Mucosa of descending colon (tissue), 3 donors: ENCODE measurements around the gene ARL15. TPM values are rescaled to one million over a fixed set of nuclear protein-coding genes. Genes with fewer than 3 reads are reported as not detected.

Source experiments
- ATAC-seq: fragments of 200-7000 bp; cut with Tn5 transposase; one replicate; pipeline ENCODE4 v1.9.1; 2020; ENCODE audit warnings: mild to moderate bottlenecking, moderate library complexity
- DNase-seq, 3 donors: peaks; one replicate each; pipeline ENCODE4 v3.0.0-alpha.2; 2020
- H3K36me3 ChIP-seq: fragments of 200-600 bp; one replicate; pipeline ENCODE4 v1.8.0; 2021; ENCODE audit warnings: low read depth, mild to moderate bottlenecking
- H3K4me1 ChIP-seq: fragments of 200-600 bp; one replicate; pipeline ENCODE4 v1.8.0; 2021; ENCODE audit warnings: low read depth, mild to moderate bottlenecking
- H3K4me3 ChIP-seq: fragments of 200-600 bp; one replicate; pipeline ENCODE4 v1.8.0; 2021; ENCODE audit warnings: mild to moderate bottlenecking
- H3K9me3 ChIP-seq: fragments of 200-600 bp; one replicate; pipeline ENCODE4 v1.8.0; 2021; ENCODE audit warnings: mild to moderate bottlenecking
- intact Hi-C, 2 donors: fragments of 100-400 bp; cut with DNase I in 1 of 2; cut with micrococcal nuclease in 1 of 2; formaldehyde crosslinking; loops; one replicate each; pipeline versions ENCODE4 v1.11.0 to v1.11.1; 2022; cut with DNase I, micrococcal nuclease
- total RNA-seq, 3 donors: library from RNA; stranded (reverse); fragmentation: NEBNext Ultra II Directional in 2 of 3; extraction: Animal tissue kit (Norgen Biotek cat#: 25700) in 2 of 3; gene quantifications; one replicate each; pipeline versions ENCODE4 v1.2.1 to v1.2.4, GENCODE V29; 2021 to 2023
- TF ChIP-seq, protein P1 (sequence below): fragments of 200-600 bp; IDR thresholded peaks from one replicate; pipeline ENCODE4 v1.8.0; 2022; ENCODE audit warnings: antibody characterized with exemption, mild to moderate bottlenecking
- donor health status: DM: no; HTN: no; CAD: no; lungs with moderate emphysema.
- donor health status: DM: no; HTN: no; CAD: no.
- donor health status: DM: no; HTN: yes; CAD: no.

The ARL15 gene
- total RNA-seq, 3 donors from 2014 or later: 21.2 to 34.8 (median 30.1) TPM

DNA sequence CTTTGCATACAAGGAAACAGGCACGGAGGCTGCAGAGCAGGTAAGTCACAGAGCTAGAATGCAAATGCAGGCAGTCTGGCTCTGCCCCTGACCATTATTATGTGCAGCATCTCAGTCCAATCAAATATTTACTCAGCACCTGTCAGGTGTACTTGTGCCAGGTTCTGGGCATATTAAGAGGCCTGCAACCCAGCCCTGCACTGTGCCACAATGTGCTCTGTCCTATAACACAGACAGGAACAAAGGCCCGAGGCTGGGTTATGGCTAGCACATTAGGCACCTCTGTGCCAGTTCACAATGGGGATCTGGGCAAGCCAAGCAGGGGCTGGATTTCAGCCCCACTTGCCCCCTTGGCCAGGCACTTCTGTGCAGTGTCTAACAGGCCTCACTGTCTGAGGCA, 14.0 kb downstream of the ARL15 start:
- Histone ChIP-seq H3K9me3 (no peaks in the 10 kb centered on the region), H3K4me1 (peaks cover 23% of the 10 kb centered on the region), H3K4me3 (no peak overlapping the region), H3K36me3 (no peaks in the 10 kb centered on the region)
- peak; percentile 57 to 67 (median 62) for DNase-seq
- ATAC-seq: peak; percentile 95
- intact Hi-C loops: no loop called here
- TF ChIP-seq, protein P1, sequence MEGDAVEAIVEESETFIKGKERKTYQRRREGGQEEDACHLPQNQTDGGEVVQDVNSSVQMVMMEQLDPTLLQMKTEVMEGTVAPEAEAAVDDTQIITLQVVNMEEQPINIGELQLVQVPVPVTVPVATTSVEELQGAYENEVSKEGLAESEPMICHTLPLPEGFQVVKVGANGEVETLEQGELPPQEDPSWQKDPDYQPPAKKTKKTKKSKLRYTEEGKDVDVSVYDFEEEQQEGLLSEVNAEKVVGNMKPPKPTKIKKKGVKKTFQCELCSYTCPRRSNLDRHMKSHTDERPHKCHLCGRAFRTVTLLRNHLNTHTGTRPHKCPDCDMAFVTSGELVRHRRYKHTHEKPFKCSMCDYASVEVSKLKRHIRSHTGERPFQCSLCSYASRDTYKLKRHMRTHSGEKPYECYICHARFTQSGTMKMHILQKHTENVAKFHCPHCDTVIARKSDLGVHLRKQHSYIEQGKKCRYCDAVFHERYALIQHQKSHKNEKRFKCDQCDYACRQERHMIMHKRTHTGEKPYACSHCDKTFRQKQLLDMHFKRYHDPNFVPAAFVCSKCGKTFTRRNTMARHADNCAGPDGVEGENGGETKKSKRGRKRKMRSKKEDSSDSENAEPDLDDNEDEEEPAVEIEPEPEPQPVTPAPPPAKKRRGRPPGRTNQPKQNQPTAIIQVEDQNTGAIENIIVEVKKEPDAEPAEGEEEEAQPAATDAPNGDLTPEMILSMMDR: no peak

- H3K4me1 ChIP-seq: peaks cover 23% of the 10 kb centered on the region
- H3K9me3 ChIP-seq: no peaks in the 10 kb centered on the region
- no peak overlapping the region for H3K4me3 ChIP-seq
- DNase-seq (peak in 1 of 3 donors; percentile 25), ATAC-seq (peak; percentile 60)
- TF ChIP-seq, protein P1: no peak
- intact Hi-C loops: no loop called here
- H3K36me3 ChIP-seq: no peaks in the 10 kb centered on the region
These were observed 14.6 kb downstream of the ARL15 start for GRCh38 chr5:54295651-54296276.

DNA sequence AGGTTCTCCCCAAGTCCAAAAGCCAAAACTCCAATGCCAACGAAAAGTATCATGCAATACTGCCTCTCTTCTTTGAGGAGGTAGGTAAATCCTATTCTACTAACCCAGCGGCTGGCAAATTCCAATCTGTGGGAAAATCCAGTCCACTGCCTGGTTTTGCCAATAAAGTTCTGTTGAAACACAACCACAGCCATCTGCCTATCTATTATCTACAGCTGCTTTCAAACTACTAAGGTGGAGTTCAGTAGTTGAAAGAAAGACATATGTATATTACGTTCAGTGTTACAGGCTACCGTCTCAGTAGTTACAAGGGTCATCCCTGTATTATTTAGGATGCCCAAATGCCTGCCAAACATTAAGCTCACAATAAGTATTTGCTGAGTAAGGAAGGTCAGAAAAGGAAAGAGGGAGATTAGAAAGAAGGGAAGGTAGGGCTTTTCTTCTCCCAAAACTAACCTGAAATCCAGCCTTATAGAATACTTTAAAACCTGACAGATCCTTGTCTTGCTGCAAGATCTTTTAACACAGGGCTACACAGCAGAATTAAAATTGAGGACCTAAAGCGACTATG, 16.2 kb downstream of the ARL15 start:
- ATAC-seq: peak; percentile 3
- H3K9me3 ChIP-seq: no peaks in the 10 kb centered on the region
- H3K36me3 ChIP-seq: no peaks in the 10 kb centered on the region
- peaks cover 28% of the 10 kb centered on the region for H3K4me1 ChIP-seq
- intact Hi-C loops: no loop called here
- H3K4me3 ChIP-seq: no peak overlapping the region
- TF ChIP-seq, protein P1: no peak
- no peak for DNase-seq

DNA sequence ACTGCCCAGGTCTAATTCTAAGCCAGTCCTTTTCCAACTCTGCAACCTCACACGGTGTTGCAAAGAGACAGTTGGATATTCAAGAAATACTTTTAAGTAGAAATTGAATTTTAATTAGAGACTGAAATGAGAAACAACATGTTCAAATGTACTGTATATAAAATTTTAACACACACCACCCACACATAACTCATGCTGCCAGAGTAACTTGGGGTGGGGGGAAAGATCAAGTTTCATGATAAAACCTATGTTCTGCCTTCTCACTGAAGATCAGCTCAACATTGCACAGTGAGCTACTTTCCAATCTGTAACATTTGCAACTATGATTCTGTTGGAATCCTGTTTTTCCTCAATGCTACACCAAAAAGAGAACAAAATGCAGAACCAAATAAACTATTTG, 17.5 kb downstream of the ARL15 start:
- TF ChIP-seq, protein P1: no peak
- H3K9me3 ChIP-seq: no peaks in the 10 kb centered on the region
- ATAC-seq: no peak
- peaks cover 38% of the 10 kb centered on the region for H3K4me1 ChIP-seq
- intact Hi-C loops: no loop called here
- no peaks in the 10 kb centered on the region for H3K36me3 ChIP-seq
- DNase-seq: no peak
- no peak overlapping the region for H3K4me3 ChIP-seq

- H3K9me3 ChIP-seq: no peaks in the 10 kb centered on the region
- H3K4me1 ChIP-seq: peaks cover 30% of the 10 kb centered on the region
- ATAC-seq (no peak), DNase-seq (no peak)
- H3K36me3 ChIP-seq: no peaks in the 10 kb centered on the region
- TF ChIP-seq, protein P1: no peak
- H3K4me3 ChIP-seq: no peak overlapping the region
- intact Hi-C loops: no loop called here
These were observed 18.9 kb downstream of the ARL15 start for GRCh38 chr5:54291498-54291897.
